ENCODE results near the gene COL4A2.

- TF ChIP-seq, protein P1, sequence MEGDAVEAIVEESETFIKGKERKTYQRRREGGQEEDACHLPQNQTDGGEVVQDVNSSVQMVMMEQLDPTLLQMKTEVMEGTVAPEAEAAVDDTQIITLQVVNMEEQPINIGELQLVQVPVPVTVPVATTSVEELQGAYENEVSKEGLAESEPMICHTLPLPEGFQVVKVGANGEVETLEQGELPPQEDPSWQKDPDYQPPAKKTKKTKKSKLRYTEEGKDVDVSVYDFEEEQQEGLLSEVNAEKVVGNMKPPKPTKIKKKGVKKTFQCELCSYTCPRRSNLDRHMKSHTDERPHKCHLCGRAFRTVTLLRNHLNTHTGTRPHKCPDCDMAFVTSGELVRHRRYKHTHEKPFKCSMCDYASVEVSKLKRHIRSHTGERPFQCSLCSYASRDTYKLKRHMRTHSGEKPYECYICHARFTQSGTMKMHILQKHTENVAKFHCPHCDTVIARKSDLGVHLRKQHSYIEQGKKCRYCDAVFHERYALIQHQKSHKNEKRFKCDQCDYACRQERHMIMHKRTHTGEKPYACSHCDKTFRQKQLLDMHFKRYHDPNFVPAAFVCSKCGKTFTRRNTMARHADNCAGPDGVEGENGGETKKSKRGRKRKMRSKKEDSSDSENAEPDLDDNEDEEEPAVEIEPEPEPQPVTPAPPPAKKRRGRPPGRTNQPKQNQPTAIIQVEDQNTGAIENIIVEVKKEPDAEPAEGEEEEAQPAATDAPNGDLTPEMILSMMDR (IDR thresholded peaks at IDR 0.05): no peak
- no peak for TF ChIP-seq POLR2A (IDR thresholded peaks at IDR 0.05)
These were observed 191.2 kb downstream of the COL4A2 start for GRCh38 chr13:110498327-110498726.
